Endothelial cell of hepatic sinusoid (primary cell): ENCODE measurements around the gene P4HB.

Experiments used
- in situ Hi-C: cut with HindIII; loops from 2 replicates; pipeline ENCODE4 v1.10.0; 2017; ENCODE audit warnings: low sequenced_read_pairs

The P4HB gene

DNA sequence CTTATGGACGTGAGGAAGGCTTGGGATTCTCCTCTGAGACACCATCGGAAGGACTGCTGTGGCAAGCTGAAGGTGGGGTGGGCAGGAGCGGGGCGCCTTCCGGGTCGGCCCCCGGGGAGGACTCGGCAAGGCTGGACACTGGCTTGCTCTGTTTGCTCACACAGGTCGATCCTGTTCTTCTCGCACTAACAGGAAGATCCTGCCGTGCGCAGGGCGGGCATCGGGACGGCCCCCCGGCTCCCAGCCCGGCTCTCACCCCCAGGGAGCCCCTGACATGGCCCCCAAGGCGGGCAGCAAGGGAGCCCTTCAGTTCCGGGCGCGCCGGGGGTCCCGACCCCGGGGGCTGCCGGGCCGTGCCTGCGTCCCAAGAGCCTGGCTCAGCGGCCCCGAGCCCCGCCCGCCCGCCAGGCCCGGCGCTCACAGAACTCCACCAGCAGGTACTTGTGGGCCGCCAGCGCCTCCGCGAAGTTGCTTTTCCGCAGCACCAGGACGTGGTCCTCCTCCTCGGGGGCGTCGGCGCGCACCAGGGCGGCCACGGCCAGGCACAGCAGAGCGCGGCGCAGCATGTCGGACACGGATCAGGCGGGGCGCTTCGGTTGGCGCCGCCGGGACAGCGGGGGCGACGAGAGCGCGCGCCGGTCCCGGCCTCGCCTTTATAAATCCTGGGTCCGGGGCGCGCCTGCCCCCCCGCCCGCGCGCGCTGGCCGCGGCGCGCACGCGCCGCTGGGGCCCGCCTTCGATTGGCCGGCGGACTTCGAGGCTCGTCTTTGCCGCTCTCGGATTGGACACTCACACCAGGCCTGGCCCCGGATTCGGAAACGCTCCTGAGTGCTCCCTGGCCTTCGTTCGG lies at the start of gene P4HB:
P4HB (minus strand) TSS at position 630 of the 850 bp plus-strand sequence; CDS start at position 566, 64 bp downstream.
- in situ Hi-C loops: no loop called here

DNA sequence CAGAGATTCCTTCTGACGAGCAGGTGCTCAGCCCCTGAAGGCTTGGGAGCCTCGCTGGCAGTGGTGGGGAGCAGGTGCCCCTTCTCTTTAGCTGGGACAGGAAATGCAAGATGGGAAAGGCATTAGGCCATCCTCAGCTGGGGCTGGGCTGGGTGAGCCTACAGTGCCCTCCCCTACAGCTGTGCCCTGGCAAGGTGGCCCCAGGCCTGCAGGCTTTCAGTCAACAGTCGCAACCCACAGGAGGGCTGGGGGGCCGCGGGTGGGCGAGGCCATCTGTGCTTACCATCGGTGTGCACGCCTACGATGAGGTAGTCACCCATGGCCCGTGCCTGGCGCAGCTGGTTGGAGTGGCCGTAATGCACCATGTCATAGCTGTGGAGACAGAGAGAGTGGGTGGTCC lies 48.9 kb upstream of the P4HB start:
- in situ Hi-C loops: no loop called here

DNA sequence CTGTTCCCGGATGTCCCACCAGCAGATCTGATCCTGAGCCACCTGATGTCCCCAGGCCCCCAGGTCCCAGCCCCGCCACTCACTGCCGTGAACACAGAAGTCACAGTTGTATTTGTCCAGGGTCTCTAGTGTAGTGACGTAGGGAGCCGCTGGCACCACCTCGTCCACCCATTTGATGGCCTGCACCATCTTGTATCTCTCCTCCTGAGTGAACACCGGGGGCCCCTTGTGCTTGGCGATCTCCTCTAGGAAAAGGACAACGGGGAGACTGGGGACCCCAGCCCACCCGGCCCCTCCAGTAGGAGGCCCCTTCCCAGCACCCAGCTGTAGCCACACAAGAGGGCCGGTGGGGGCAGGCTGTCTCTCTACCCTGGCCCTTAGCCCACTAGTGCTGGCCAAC lies 48.5 kb upstream of the P4HB start:
- in situ Hi-C loops: no loop called here

DNA sequence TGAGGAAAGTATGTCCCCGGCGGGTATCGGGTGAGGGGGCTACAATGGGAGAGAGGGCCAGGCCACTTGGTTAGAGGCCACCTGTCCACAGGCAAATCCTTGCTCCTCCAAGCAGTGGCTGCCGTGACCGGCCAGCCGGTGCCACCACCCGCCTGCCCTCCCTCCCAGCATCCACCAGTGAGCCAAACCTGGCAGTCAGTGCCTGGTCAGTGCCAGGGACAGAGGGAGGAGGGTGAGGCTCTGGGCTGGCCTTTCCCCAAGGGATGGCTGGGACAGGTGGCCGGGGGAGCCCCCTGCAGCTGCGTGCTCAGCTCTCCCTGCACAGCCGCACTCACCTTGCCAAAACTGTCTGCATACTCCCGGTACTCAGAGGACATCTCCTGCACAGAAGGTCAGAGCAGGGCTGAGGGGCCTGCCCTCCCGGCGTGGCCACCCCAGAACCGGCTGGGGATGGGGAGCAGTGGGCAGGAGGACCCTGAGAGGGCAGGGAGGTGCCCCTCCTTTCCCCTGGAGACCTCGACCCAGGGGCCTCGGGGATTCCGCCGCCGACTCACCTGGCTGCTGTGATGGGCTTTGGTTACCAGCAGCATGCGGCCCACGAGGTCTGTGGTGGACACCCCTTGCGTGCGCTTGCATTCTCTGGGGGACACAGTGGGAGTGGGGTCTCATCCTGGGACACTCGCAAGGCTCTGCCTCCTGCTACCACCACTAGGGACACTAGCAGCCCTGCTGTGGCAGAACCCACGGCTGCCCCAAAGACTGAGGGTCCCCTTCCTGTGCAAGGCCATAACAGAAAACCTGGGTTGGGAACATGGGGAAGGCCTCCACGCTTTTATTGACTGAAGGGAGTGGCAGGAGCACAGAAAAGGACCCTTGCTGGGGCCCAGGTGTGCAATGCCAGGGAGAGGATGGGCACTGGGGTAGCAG lies 47.1 kb upstream of the P4HB start:
- in situ Hi-C loops: no loop called here

DNA sequence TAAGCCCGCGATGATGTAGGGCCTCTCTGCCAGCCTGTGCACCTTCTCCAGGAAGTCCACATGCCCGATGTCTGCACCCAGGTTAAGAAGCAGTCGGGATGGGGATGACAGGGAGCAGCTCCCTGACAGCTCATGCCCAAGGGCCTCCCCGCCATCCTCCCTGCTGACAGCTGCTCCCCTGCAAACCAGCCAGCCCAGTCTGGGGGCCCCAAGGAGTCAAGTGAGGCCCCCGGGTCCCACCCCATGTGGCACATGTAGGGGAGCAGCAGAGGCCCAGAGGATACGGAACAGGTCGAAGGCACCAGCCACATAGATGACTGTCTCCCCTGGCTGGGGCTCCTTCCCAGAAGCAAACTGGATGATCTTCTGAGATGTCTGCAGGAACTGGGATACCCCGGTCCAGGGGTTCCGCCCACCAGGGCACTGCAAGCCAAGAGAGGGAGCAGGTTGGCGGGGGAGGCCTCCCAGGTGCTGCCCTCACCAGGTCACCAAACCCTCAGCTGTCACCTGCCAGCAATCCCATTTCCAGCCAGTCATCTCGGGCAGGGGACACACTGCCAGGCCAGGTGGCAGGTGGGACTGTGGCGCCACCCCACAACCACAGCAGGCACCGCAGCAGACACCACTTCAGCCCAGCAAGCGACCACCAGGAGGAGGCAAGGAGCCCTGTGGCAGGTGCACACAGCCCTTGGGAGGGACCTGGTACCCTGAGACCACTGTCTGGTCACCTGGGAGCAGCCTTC lies 46.3 kb upstream of the P4HB start:
- in situ Hi-C loops: no loop called here

DNA sequence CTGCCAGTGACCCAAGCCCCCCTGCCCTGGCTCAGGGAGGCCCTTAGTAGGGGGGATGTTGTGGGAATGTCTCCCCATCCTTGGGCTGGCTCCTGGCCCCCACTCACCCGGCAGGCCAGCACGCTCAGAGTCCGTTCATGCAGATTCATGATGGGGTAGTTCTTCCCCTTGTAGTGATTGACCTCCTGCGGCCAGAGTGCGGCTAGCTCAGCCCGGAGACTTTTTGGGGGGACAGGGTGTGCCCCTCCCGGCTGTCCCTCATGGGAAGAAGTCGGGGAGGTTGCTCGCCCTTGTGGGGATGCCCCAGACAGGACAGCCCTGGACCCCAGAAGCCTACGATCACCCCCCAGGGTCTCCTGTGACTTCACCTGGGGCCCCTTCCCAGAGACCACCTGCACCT lies 45.7 kb upstream of the P4HB start:
- in situ Hi-C loops: no loop called here

DNA sequence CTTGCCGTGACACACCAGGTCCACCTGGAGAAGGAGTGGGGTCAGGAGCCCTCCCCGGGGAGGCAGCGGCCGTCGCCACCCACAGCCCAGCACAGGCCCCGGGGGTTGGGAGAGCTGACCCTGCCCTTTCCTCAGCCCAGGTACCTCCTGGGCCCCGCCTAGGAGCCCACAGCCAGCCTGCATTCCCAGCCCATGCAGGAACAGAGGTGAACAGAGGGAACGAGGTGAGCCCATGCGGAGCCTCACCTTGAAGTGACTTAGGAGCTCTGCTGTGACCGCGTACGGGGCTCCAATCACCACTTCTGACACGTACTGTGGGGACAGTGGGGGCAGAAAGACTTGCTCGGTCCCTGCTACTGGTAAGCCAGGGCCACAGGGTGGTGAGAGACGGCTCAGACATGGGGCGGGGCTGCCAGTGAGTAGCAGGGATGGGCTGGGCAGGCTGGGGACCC lies 45.1 kb upstream of the P4HB start:
- in situ Hi-C loops: no loop called here

DNA sequence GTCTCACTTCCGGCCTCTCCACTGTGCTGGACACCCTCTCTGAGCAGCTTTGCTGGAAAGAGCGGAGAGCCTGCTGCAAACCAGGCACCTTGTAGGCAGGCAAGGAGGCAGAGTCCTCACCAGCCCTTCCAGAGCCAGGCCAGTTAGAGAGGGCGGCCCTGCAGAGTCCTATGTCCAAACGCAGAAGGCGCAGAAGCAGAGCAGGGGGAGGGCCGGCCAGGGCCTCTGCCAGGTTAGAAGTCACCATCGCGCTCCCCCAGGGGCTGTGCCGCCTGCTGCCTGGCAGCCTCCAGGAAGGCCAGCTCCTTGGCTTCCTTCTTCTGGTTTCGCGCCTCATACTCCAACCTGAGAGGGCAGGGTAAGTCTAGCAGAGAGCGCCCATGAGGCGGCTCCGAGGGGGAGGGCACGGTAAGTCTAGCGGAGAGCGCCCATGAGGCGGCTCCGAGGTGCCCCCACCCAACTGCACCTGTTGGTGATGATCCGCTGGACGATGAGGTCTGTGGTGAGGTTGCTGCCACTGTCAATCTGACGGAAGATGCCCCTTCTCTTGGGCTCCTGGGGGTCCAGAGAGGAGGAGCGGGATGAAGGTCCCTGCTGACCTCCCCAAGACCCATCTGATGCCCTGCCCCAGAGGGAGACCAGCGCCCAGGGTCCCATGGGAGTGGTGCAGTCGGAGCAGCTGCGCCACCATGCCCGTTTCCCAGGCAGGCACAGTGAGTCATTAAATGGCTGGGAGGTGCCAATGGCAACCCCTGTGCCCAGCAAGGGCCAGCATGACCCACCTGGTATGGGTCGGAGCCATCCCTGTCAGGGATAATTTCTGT lies 44.5 kb upstream of the P4HB start:
- in situ Hi-C loops: no loop called here

DNA sequence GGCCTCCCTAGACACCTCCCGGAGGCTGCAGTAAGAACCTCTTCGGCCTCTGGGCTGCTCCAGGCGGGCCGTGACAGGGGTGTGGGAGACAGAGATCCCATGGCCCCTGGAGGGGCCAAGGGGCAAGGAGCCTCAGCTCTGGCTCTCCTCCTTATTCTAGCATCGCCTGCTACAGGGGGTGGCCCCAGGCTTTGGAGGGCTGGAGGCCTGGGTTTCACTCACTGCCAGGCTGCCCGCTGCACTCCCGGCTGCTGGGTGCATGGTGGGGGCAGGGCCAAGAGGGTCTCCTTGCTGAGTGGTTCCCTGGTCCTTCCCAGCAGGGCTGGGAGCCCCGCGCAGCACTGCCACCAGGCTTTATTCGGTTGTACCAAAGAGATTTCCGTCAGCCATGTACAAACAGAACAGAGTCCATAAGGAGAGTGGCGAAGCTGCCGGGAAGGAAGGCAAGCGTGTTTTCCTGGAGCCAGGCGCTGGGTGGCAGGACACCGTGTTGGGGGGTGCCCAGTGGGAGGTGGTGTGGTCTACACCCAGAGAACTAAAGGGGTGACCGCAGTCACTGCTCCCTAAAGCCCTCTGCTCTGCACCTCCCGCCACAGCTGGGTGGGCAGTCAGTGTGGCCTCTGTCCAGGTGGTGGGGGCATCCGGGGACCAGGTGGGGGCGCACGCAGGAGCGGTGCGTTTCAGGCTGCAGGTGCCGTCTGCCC lies 43.7 kb upstream of the P4HB start:
- in situ Hi-C loops: no loop called here

DNA sequence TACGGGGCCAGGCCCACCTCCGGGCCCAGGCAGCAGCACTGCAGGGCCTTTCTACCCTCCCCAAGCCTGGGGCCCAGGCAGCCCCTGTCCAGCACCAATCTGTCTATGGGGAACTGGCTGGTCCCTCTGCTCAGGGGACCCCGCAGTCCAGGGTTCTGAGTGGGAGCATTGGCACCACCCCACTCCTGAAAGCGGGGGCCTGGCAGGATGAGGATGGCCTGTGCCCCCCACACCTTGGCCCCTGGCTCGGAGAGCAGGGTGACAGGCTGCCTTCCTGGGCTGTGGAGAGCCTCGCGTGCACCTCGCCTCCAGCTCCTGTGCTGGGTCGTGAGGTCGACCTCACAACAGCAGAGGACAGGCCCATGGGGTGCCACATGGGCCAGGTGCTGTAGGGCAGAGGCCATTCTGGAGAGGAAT lies 43.1 kb upstream of the P4HB start:
- in situ Hi-C loops: no loop called here

DNA sequence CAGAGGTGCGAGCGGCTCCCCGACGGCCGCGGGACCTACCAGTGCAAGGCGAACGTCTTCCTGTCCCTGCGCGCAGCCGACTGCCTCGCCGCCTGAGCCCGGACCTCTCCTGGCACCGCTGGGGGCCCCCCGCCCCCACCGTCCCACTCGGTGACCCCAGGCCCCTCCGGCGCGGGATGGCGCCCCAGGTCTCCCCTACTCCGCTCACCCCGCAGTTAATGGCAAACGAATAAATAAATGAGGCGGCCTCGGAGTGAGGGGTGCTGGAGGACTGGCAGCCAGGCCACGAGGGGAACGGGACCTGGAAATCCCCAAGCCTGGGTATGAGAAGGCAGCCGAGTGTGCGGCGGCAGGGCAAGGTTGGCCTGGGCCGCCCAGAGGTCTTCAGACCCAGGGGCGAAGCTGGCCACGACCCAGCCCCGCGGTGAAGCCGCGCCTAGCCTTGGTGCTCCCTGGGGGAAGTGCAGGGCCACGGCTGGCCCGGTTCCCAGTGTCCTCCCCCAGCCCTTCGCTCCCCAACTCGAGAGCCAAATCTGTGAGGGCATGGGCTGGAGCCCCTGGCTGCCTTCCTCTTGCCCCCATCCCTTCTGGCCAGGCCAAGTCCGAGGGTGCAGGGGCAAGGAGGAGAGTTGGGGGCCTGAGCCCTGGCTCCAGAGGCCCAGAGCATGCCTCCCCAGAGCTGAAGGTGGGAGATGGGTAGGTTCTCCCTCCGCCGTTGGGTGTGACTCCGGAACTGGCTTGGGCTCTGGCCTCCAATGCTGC lies 42.5 kb upstream of the P4HB start:
- in situ Hi-C loops: no loop called here

DNA sequence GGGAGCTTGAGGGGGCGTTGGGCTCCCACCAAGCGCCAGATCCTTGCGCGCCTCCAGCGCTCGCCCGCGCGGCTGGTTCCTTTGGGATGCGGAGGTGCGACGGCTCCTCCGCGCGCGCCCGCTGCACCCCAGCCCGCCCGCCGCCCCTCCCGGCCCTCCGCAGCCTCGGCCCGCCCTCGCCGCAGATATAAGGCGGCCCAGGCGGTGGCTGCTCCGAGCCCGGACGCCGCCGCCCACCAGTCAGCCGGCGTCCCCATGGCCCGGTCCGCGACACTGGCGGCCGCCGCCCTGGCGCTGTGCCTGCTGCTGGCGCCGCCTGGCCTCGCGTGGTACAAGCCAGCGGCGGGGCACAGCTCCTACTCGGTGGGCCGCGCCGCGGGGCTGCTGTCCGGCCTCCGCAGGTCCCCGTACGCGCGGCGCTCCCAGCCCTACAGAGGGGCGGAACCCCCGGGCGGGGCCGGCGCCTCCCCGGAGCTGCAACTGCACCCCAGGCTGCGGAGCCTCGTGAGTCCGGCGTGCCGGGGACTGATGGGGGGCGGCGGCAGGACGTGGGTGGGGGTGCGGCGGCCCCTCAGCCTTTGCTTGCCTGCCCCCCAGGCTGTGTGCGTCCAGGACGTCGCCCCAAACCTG lies 41.8 kb upstream of the P4HB start, which contains the start of gene NPB:
NPB (plus strand) TSS at position 216 of the 630 bp plus-strand sequence; CDS start at position 256, 40 bp downstream.
- in situ Hi-C loops: no loop called here

DNA sequence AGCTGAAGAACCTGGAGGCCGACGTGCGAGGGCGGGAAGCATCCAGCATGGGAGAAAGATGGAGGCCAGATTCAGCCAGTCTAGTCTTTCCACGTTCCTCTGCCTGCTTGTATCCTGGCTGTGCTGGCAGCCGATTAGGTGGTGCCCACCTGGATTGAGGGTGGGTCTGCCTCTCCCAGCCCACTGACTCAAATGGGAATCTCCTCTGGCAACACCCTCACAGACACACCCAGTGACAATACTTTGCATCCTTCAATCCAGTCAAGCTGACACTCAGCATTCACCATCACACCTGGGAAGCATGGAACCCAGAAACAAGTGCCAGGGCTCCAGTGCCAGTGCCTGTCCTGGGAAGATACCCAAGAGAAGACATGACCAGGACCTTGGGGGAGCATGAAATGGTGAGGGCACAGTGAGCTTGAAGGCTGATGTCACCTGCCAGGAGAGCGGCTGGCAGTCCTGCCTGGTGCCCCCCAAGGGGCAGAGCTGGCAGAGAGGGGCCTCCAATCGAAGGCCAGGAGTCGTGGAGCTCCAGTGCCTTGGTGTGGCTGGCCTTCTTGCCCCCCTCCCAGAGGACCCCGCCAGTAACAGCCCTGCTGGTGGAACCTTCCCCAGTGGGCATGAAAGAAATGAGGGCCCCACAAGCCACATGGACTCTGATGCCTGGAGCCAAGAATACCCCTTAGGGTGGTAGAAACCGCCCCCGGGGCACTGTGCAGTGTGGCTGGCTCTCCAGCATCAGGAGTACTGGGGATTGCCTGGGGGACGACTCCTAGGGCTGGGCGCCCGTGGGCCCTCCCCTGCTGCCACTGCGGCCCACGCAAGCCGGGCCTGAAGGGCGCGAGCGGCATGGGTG lies 41.1 kb upstream of the P4HB start:
- in situ Hi-C loops: no loop called here

DNA sequence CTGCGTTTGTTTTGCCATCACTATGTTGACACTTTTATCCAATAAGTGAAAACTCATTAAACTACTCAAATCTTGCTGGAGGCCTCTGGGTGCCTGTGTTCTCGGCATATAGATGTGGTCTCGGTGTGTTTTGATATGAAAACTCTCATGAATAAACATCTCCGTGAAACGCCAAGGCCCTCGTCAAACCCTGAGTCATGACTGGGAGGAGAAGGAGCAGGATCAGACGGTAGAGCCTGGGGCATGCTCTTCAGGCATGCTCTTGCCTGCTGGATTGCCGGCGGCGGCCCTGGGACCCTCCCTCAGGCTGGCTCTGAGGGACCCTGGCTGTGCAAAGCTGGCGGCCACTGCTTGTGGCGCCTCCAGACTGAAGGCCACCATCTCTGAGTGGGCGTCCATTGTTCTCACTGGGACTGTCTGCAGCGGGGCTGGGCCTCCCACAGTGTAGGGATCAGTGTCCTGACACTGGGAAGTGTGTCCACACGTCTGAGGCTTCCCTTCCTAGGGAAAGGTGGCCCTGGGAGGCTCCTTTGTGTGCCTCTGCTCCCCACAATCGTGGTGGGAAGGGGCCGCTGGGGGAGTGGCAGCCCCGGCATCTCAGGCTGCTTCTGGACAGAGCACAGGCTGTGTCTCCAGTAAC lies 40.0 kb upstream of the P4HB start:
- in situ Hi-C loops: no loop called here

DNA sequence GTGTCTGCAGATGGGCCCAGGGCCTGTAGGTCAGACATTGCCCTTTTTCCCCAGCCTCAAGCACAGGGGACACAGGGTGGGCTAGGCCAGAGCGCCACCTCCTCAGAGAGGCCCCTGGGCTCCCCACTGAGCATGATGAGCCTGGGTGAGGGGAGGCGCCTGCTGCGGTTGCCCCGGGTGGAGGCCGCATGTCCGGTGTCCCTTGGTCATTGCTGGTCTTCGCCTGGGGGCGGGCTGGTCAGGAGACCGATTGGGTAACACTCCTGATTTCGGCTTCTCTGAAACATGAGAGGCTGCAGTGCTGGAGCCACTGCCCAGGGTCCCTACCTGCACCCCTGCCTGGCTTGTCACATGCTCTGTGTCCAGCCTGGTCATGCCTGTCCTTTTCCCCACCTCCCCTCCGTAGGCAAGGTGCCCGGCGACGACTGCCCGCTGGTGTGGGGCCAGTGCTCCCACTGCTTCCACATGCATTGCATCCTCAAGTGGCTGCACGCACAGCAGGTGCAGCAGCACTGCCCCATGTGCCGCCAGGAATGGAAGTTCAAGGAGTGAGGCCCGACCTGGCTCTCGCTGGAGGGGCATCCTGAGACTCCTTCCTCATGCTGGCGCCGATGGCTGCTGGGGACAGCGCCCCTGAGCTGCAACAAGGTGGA lies 39.3 kb upstream of the P4HB start:
- in situ Hi-C loops: no loop called here

DNA sequence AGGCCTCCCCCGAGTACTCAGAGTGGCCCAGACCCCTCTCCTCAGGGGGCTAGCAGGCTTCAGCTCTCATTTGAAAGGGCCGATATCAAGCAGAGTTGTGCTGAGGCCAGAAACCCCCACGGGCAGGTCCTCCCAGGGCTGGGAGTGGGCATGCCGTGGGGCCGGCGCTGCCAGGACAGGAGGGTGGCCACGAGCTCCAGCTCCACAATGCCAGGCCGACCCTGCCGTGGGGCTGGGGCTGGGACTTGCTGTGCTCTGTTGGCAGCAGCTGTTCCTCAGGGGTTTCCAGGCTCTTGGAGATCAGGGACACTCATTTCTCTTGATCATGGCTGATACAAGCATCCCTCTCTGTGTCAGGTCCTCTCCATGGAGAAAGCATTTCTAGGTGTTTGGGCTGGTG lies 38.5 kb upstream of the P4HB start:
- in situ Hi-C loops: no loop called here
